Measurements from ENCODE around the gene CA9.
A peak's percentile ranks its signal among the peaks of the same experiment; 100 is the strongest.

CA9 gene

GRCh38 chr9:35665471-35665818, 8.3 kb upstream of the CA9 start:
- H3K9ac ChIP-seq (ENCODE audit: low read length): peak overlapping the region; percentile 58
- WGBS (ENCODE audit: extremely low coverage, insufficient coverage, low lambda C conversion rate): 100% methylated on average over 2 of the region's 5 CpGs
- H3K23ac ChIP-seq (ENCODE audit: low read length): no peak overlapping the region

GRCh38 chr9:35666045-35666444, 7.7 kb upstream of the CA9 start:
- Histone ChIP-seq H3K36me3 (ENCODE audit: control insufficient read depth, insufficient read depth, low read length) (peaks cover 1% of the 10 kb centered on the region), H3K56ac (ENCODE audit: low read length) (no peak overlapping the region), H3K9ac (ENCODE audit: low read length) (no peak overlapping the region), H3K79me2 (ENCODE audit: control insufficient read depth, insufficient read depth, low read length) (no peaks in the 10 kb centered on the region), H2AK5ac (ENCODE audit: low read length) (no peak overlapping the region), H3K4me1 (ENCODE audit: control insufficient read depth, low read depth, low read length) (peaks cover 5% of the 10 kb centered on the region), H3K4me3 (ENCODE audit: low read length) (no peak overlapping the region), H3K27ac (ENCODE audit: low read depth, low read length) (no peak overlapping the region), H4K8ac (ENCODE audit: low read depth, low read length) (no peak overlapping the region), H2BK120ac (ENCODE audit: low read depth, low read length) (no peak overlapping the region), H3K79me1 (ENCODE audit: low read length) (peaks cover 12% of the 10 kb centered on the region), H3K27me3 (ENCODE audit: insufficient read depth, low read length, poor library complexity) (no peaks in the 10 kb centered on the region), H2BK15ac (replicated peaks; ENCODE audit: low read depth) (no peak overlapping the region), H4K5ac (ENCODE audit: low read length) (no peak overlapping the region), H3K18ac (ENCODE audit: low read length) (no peak overlapping the region), H2BK5ac (ENCODE audit: low read length) (no peak overlapping the region), H3K4ac (ENCODE audit: low read depth, low read length) (no peak overlapping the region), H3K4me2 (ENCODE audit: low read length) (no peak overlapping the region), H3K23ac (ENCODE audit: low read length) (no peak overlapping the region)
- no CpG with 5 or more reads among the region's 1 CpG for WGBS (ENCODE audit: extremely low coverage, insufficient coverage, low lambda C conversion rate)
- DNase-seq: no peak

More at GRCh38 chr9:35665471-35665818, 8.3 kb upstream of the CA9 start:
- Histone ChIP-seq H3K4ac (ENCODE audit: low read depth, low read length) (no peak overlapping the region), H4K8ac (ENCODE audit: low read depth, low read length) (no peak overlapping the region), H3K4me1 (ENCODE audit: control insufficient read depth, low read depth, low read length) (peaks cover 5% of the 10 kb centered on the region), H3K79me1 (ENCODE audit: low read length) (peaks cover 12% of the 10 kb centered on the region), H2BK5ac (ENCODE audit: low read length) (no peak overlapping the region), H3K27me3 (ENCODE audit: insufficient read depth, low read length, poor library complexity) (no peaks in the 10 kb centered on the region), H3K56ac (ENCODE audit: low read length) (peak overlapping the region; percentile 76), H3K18ac (ENCODE audit: low read length) (no peak overlapping the region), H2BK15ac (replicated peaks; ENCODE audit: low read depth) (no peak overlapping the region), H4K5ac (ENCODE audit: low read length) (no peak overlapping the region), H3K4me2 (ENCODE audit: low read length) (peak overlapping the region; percentile 19), H2AK5ac (ENCODE audit: low read length) (no peak overlapping the region), H2BK120ac (ENCODE audit: low read depth, low read length) (no peak overlapping the region), H3K36me3 (ENCODE audit: control insufficient read depth, insufficient read depth, low read length) (peaks cover 6% of the 10 kb centered on the region), H3K27ac (ENCODE audit: low read depth, low read length) (no peak overlapping the region), H3K79me2 (ENCODE audit: control insufficient read depth, insufficient read depth, low read length) (no peaks in the 10 kb centered on the region), H3K4me3 (ENCODE audit: low read length) (no peak overlapping the region)
- no peak for DNase-seq

- peaks cover 12% of the 10 kb centered on the region for H3K79me1 ChIP-seq (ENCODE audit: low read length)
- WGBS (ENCODE audit: extremely low coverage, insufficient coverage, low lambda C conversion rate): no CpG with 5 or more reads among the region's 5 CpGs
- no peak overlapping the region for H3K4me3 ChIP-seq (ENCODE audit: low read length)
Measured at GRCh38 chr9:35666549-35666948, 7.2 kb upstream of the CA9 start.

GRCh38 chr9:35667939-35668338, 5.8 kb upstream of the CA9 start:
- Histone ChIP-seq H3K9ac (ENCODE audit: low read length) (no peak overlapping the region), H3K79me2 (ENCODE audit: control insufficient read depth, insufficient read depth, low read length) (no peaks in the 10 kb centered on the region), H3K79me1 (ENCODE audit: low read length) (peaks cover 9% of the 10 kb centered on the region), H3K27me3 (ENCODE audit: insufficient read depth, low read length, poor library complexity) (no peaks in the 10 kb centered on the region), H2AK5ac (ENCODE audit: low read length) (no peak overlapping the region), H2BK5ac (ENCODE audit: low read length) (no peak overlapping the region), H3K4me3 (ENCODE audit: low read length) (no peak overlapping the region), H2BK120ac (ENCODE audit: low read depth, low read length) (no peak overlapping the region), H4K8ac (ENCODE audit: low read depth, low read length) (no peak overlapping the region), H3K27ac (ENCODE audit: low read depth, low read length) (no peak overlapping the region), H4K5ac (ENCODE audit: low read length) (no peak overlapping the region), H3K23ac (ENCODE audit: low read length) (no peak overlapping the region), H3K4me1 (ENCODE audit: control insufficient read depth, low read depth, low read length) (peaks cover 5% of the 10 kb centered on the region), H3K4ac (ENCODE audit: low read depth, low read length) (no peak overlapping the region), H3K18ac (ENCODE audit: low read length) (no peak overlapping the region), H3K4me2 (ENCODE audit: low read length) (no peak overlapping the region), H3K36me3 (ENCODE audit: control insufficient read depth, insufficient read depth, low read length) (peaks cover 1% of the 10 kb centered on the region), H2BK15ac (replicated peaks; ENCODE audit: low read depth) (no peak overlapping the region), H3K56ac (ENCODE audit: low read length) (no peak overlapping the region)
- peak; percentile 50 for DNase-seq
- WGBS (ENCODE audit: extremely low coverage, insufficient coverage, low lambda C conversion rate): no CpG with 5 or more reads among the region's 3 CpGs

More at GRCh38 chr9:35666549-35666948, 7.2 kb upstream of the CA9 start:
- H3K36me3 ChIP-seq (ENCODE audit: control insufficient read depth, insufficient read depth, low read length): peaks cover 1% of the 10 kb centered on the region
- no peak overlapping the region for H2BK15ac ChIP-seq (replicated peaks; ENCODE audit: low read depth)
- no peak overlapping the region for H2BK120ac ChIP-seq (ENCODE audit: low read depth, low read length)
- H4K8ac ChIP-seq (ENCODE audit: low read depth, low read length): no peak overlapping the region
- no peaks in the 10 kb centered on the region for H3K79me2 ChIP-seq (ENCODE audit: control insufficient read depth, insufficient read depth, low read length)
- H4K5ac ChIP-seq (ENCODE audit: low read length): no peak overlapping the region
- H2BK5ac ChIP-seq (ENCODE audit: low read length): no peak overlapping the region
- DNase-seq: no peak
- H3K4ac ChIP-seq (ENCODE audit: low read depth, low read length): no peak overlapping the region
- no peak overlapping the region for H3K56ac ChIP-seq (ENCODE audit: low read length)
- H3K23ac ChIP-seq (ENCODE audit: low read length): no peak overlapping the region
- H3K4me1 ChIP-seq (ENCODE audit: control insufficient read depth, low read depth, low read length): peaks cover 5% of the 10 kb centered on the region
- no peak overlapping the region for H3K18ac ChIP-seq (ENCODE audit: low read length)
- H3K4me2 ChIP-seq (ENCODE audit: low read length): no peak overlapping the region
- no peak overlapping the region for H3K27ac ChIP-seq (ENCODE audit: low read depth, low read length)
- H3K9ac ChIP-seq (ENCODE audit: low read length): no peak overlapping the region
- H2AK5ac ChIP-seq (ENCODE audit: low read length): no peak overlapping the region
- no peaks in the 10 kb centered on the region for H3K27me3 ChIP-seq (ENCODE audit: insufficient read depth, low read length, poor library complexity)

GRCh38 chr9:35669331-35670145, 4.2 kb upstream of the CA9 start:
- Histone ChIP-seq H3K18ac (ENCODE audit: low read length) (no peak overlapping the region), H3K9ac (ENCODE audit: low read length) (no peak overlapping the region), H3K79me2 (ENCODE audit: control insufficient read depth, insufficient read depth, low read length) (no peaks in the 10 kb centered on the region), H3K4ac (ENCODE audit: low read depth, low read length) (no peak overlapping the region), H4K5ac (ENCODE audit: low read length) (no peak overlapping the region), H3K27ac (ENCODE audit: low read depth, low read length) (no peak overlapping the region), H3K4me3 (ENCODE audit: low read length) (no peak overlapping the region), H3K23ac (ENCODE audit: low read length) (no peak overlapping the region), H3K27me3 (ENCODE audit: insufficient read depth, low read length, poor library complexity) (no peaks in the 10 kb centered on the region), H3K36me3 (ENCODE audit: control insufficient read depth, insufficient read depth, low read length) (no peaks in the 10 kb centered on the region), H4K8ac (ENCODE audit: low read depth, low read length) (no peak overlapping the region), H3K4me1 (ENCODE audit: control insufficient read depth, low read depth, low read length) (no peaks in the 10 kb centered on the region), H2BK5ac (ENCODE audit: low read length) (no peak overlapping the region), H3K56ac (ENCODE audit: low read length) (no peak overlapping the region), H2BK15ac (replicated peaks; ENCODE audit: low read depth) (no peak overlapping the region), H3K79me1 (ENCODE audit: low read length) (no peaks in the 10 kb centered on the region), H3K4me2 (ENCODE audit: low read length) (no peak overlapping the region), H2AK5ac (ENCODE audit: low read length) (no peak overlapping the region), H2BK120ac (ENCODE audit: low read depth, low read length) (no peak overlapping the region)
- WGBS (ENCODE audit: extremely low coverage, insufficient coverage, low lambda C conversion rate): no CpG with 5 or more reads among the region's 6 CpGs
- DNase-seq: no peak

- Histone ChIP-seq H3K79me2 (ENCODE audit: control insufficient read depth, insufficient read depth, low read length) (no peaks in the 10 kb centered on the region), H3K4me1 (ENCODE audit: control insufficient read depth, low read depth, low read length) (peaks cover 4% of the 10 kb centered on the region), H3K36me3 (ENCODE audit: control insufficient read depth, insufficient read depth, low read length) (no peaks in the 10 kb centered on the region), H4K8ac (ENCODE audit: low read depth, low read length) (no peak overlapping the region), H3K9ac (ENCODE audit: low read length) (no peak overlapping the region), H3K4ac (ENCODE audit: low read depth, low read length) (no peak overlapping the region), H3K23ac (ENCODE audit: low read length) (no peak overlapping the region), H3K27ac (ENCODE audit: low read depth, low read length) (no peak overlapping the region), H3K27me3 (ENCODE audit: insufficient read depth, low read length, poor library complexity) (no peaks in the 10 kb centered on the region), H3K18ac (ENCODE audit: low read length) (no peak overlapping the region), H2BK15ac (replicated peaks; ENCODE audit: low read depth) (no peak overlapping the region), H3K4me3 (ENCODE audit: low read length) (no peak overlapping the region), H2AK5ac (ENCODE audit: low read length) (no peak overlapping the region), H2BK120ac (ENCODE audit: low read depth, low read length) (no peak overlapping the region), H4K5ac (ENCODE audit: low read length) (no peak overlapping the region), H3K79me1 (ENCODE audit: low read length) (no peaks in the 10 kb centered on the region), H2BK5ac (ENCODE audit: low read length) (no peak overlapping the region), H3K4me2 (ENCODE audit: low read length) (no peak overlapping the region), H3K56ac (ENCODE audit: low read length) (no peak overlapping the region)
- DNase-seq: no peak
- no CpG with 5 or more reads among the region's 3 CpGs for WGBS (ENCODE audit: extremely low coverage, insufficient coverage, low lambda C conversion rate)
Measured at GRCh38 chr9:35674025-35674361, 265 bp downstream of the CA9 start.

Data from mesendoderm (in vitro differentiated cells).